ENCODE data around the gene PFDN1.

GRCh38 chr5:140296289-140296688 lies 6.6 kb downstream of the PFDN1 start:
- TF ChIP-seq POLR2A (IDR thresholded peaks at IDR 0.05): no peak
- TF ChIP-seq, protein P1, sequence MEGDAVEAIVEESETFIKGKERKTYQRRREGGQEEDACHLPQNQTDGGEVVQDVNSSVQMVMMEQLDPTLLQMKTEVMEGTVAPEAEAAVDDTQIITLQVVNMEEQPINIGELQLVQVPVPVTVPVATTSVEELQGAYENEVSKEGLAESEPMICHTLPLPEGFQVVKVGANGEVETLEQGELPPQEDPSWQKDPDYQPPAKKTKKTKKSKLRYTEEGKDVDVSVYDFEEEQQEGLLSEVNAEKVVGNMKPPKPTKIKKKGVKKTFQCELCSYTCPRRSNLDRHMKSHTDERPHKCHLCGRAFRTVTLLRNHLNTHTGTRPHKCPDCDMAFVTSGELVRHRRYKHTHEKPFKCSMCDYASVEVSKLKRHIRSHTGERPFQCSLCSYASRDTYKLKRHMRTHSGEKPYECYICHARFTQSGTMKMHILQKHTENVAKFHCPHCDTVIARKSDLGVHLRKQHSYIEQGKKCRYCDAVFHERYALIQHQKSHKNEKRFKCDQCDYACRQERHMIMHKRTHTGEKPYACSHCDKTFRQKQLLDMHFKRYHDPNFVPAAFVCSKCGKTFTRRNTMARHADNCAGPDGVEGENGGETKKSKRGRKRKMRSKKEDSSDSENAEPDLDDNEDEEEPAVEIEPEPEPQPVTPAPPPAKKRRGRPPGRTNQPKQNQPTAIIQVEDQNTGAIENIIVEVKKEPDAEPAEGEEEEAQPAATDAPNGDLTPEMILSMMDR (IDR thresholded peaks at IDR 0.05): no peak
- no peak for TF ChIP-seq EP300 (IDR thresholded peaks at IDR 0.05)
- no peak for TF ChIP-seq POLR2AphosphoS5 (IDR thresholded peaks at IDR 0.05)
